Measurements from ENCODE around the gene PTPRCAP.

DNA sequence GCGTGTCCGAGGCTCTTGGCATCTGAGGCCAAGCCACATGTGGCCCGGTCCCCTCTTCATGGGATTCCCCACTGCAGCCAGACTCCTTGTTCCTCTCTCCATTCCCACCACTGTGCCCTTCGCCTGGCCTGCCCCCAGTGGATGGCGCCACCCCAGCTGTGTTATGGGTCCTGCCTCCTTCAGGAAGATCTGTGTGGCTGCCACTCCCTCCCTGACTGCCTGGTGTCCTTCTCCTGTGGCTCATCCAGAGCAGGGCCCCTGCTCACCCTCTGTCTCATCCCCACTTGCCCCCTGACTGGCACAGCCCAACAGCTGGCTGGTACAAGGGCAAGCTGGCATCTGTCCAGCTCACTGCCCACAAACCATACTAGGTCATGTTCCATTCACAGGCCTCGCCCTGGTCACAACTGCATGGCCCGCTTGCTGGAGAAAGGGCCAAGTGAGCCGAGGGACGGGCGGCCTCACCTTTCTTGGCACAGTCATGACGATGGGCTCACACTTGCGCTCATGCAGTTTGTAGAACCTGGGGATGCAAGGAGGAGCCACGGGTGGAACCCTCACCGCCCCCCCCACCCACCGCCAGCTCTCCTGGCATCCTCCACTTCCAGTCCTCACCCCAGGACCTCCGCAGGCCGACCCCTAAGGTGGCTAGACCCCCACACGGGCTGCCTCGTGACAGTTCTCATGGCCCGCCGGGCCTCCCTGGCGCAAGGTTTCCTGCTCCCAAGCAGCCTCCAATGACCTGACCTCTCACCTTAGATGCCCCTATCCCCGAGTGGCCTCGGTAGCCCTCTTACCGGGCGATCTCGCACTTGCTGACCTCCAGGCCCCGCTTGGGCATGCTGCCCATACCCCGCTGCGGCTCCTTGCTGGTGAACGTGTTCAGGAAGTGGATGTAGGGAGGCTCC is 2.1 kb upstream of the PTPRCAP start:
- no peak for TF ChIP-seq FOXM1 (IDR thresholded peaks at IDR 0.05; ENCODE audit: low read depth)
- no peak for TF ChIP-seq CHD2 (IDR thresholded peaks at IDR 0.05; ENCODE audit: low read length, partially characterized antibody)
- TF ChIP-seq, protein P1, sequence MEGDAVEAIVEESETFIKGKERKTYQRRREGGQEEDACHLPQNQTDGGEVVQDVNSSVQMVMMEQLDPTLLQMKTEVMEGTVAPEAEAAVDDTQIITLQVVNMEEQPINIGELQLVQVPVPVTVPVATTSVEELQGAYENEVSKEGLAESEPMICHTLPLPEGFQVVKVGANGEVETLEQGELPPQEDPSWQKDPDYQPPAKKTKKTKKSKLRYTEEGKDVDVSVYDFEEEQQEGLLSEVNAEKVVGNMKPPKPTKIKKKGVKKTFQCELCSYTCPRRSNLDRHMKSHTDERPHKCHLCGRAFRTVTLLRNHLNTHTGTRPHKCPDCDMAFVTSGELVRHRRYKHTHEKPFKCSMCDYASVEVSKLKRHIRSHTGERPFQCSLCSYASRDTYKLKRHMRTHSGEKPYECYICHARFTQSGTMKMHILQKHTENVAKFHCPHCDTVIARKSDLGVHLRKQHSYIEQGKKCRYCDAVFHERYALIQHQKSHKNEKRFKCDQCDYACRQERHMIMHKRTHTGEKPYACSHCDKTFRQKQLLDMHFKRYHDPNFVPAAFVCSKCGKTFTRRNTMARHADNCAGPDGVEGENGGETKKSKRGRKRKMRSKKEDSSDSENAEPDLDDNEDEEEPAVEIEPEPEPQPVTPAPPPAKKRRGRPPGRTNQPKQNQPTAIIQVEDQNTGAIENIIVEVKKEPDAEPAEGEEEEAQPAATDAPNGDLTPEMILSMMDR (IDR thresholded peaks at IDR 0.05): peak; percentile 44
- TF ChIP-seq, protein P2, sequence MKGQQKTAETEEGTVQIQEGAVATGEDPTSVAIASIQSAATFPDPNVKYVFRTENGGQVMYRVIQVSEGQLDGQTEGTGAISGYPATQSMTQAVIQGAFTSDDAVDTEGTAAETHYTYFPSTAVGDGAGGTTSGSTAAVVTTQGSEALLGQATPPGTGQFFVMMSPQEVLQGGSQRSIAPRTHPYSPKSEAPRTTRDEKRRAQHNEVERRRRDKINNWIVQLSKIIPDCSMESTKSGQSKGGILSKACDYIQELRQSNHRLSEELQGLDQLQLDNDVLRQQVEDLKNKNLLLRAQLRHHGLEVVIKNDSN (IDR thresholded peaks at IDR 0.05; ENCODE audit: borderline replicate concordance, low read depth): no peak
- no peak for TF ChIP-seq RXRA (IDR thresholded peaks at IDR 0.05; ENCODE audit: borderline replicate concordance, low read depth)
- TF ChIP-seq, protein P3, sequence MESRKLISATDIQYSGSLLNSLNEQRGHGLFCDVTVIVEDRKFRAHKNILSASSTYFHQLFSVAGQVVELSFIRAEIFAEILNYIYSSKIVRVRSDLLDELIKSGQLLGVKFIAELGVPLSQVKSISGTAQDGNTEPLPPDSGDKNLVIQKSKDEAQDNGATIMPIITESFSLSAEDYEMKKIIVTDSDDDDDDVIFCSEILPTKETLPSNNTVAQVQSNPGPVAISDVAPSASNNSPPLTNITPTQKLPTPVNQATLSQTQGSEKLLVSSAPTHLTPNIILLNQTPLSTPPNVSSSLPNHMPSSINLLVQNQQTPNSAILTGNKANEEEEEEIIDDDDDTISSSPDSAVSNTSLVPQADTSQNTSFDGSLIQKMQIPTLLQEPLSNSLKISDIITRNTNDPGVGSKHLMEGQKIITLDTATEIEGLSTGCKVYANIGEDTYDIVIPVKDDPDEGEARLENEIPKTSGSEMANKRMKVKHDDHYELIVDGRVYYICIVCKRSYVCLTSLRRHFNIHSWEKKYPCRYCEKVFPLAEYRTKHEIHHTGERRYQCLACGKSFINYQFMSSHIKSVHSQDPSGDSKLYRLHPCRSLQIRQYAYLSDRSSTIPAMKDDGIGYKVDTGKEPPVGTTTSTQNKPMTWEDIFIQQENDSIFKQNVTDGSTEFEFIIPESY (IDR thresholded peaks at IDR 0.05; ENCODE audit: borderline replicate concordance, low read depth): no peak
- no peak for TF ChIP-seq JUND (IDR thresholded peaks at IDR 0.05)
